K562 (cell line): ENCODE measurements around the gene EDARADD. TPM values are rescaled to one million over a fixed set of nuclear protein-coding genes. Genes with fewer than 3 reads are reported as not detected.

Experiments
- BCL6 ChIP-seq: fragments of 250-450 bp; sonication (Bioruptor Pico); IDR thresholded peaks from 2 replicates; pipeline ENCODE4 v1.4.0; 2020
- CBFA2T2 ChIP-seq: fragments of 450-650 bp; conservative IDR thresholded peaks from 2 replicates; pipeline ENCODE4 v1.6.1; 2017; ENCODE audit warnings: mild to moderate bottlenecking
- CEBPG ChIP-seq, 3 experiments: fragments of 200-800 bp in 1 of 3; sonication (Bioruptor generic) in 1 of 3; sonication (generic) in 1 of 3; formaldehyde crosslinking in 1 of 3; IDR thresholded peaks in 2 of 3; conservative IDR thresholded peaks in 1 of 3; 2 replicates each; pipeline versions ENCODE4 v1.6.1 to v1.8.0; 2016 to 2022; ENCODE audit warnings: missing compliant biosample characterization in 2 of 3, missing genetic modification characterization in 2 of 3, mild to moderate bottlenecking in 1 of 3, missing genetic modification reagents in 1 of 3
- CTCF ChIP-seq, 3 experiments: IDR thresholded peaks in 2 of 3; conservative IDR thresholded peaks in 1 of 3; 2 replicates each; pipeline ENCODE4 v1.5.1; 2011 to 2012; ENCODE audit warnings: low read length in 3 of 3, mild to moderate bottlenecking in 3 of 3, control low read depth in 2 of 3, improper control_type of control experiment in 1 of 3, inconsistent platforms in 1 of 3, low read depth in 1 of 3, mixed read lengths in 1 of 3, moderate library complexity in 1 of 3; ENCODE audit not compliant: insufficient read depth in 2 of 3
- CUX1 ChIP-seq: fragments of 200-800 bp; sonication (Bioruptor generic); IDR thresholded peaks from 2 replicates; pipeline ENCODE4 v1.6.1; 2016; ENCODE audit warnings: missing genetic modification characterization, missing compliant biosample characterization
- E2F8 ChIP-seq: fragments of 450-650 bp; IDR thresholded peaks from 2 replicates; pipeline ENCODE4 v1.7.1; 2018; ENCODE audit warnings: mild to moderate bottlenecking, low read depth; ENCODE audit not compliant: partially characterized antibody
- ELK1 ChIP-seq: sonication (generic); formaldehyde crosslinking; IDR thresholded peaks from 2 replicates; pipeline ENCODE4 v1.8.1; 2022; ENCODE audit warnings: missing genetic modification reagents
- HDAC2 ChIP-seq: fragments of 450-650 bp; IDR thresholded peaks from 2 replicates; pipeline ENCODE4 v1.6.1; 2016; ENCODE audit warnings: mild to moderate bottlenecking
- HDAC3 ChIP-seq: fragments of 450-650 bp; IDR thresholded peaks from 2 replicates; pipeline ENCODE4 v1.6.1; 2018; ENCODE audit warnings: borderline replicate concordance, mild to moderate bottlenecking, moderate library complexity; ENCODE audit not compliant: partially characterized antibody
- KLF16 ChIP-seq: IDR thresholded peaks from 2 replicates; pipeline ENCODE4 v1.6.1; 2016; ENCODE audit warnings: antibody characterized with exemption
- MAFG ChIP-seq: fragments of 450-650 bp; conservative IDR thresholded peaks from 2 replicates; pipeline ENCODE4 v1.6.1; 2016; ENCODE audit warnings: missing genetic modification characterization, missing compliant biosample characterization
- NBN ChIP-seq: fragments of 450-650 bp; IDR thresholded peaks from 2 replicates; pipeline ENCODE4 v1.6.1; 2016; ENCODE audit warnings: low read depth, mild to moderate bottlenecking
- NR2C2 ChIP-seq, 2 experiments: fragments of 200-800 bp in 1 of 2; sonication (Bioruptor generic) in 1 of 2; sonication (generic) in 1 of 2; formaldehyde crosslinking in 1 of 2; IDR thresholded peaks; 2 replicates each; pipeline versions ENCODE4 v1.6.1 to v1.8.0; 2016 to 2022; ENCODE audit warnings: mild to moderate bottlenecking in 1 of 2, missing compliant biosample characterization in 1 of 2, missing genetic modification characterization in 1 of 2, missing genetic modification reagents in 1 of 2
- SAFB2 ChIP-seq: fragments of 200-400 bp; formaldehyde crosslinking; IDR thresholded peaks from 2 replicates; pipeline ENCODE4 v1.6.1; 2018; ENCODE audit warnings: borderline replicate concordance, low read length, low read depth, moderate library complexity; ENCODE audit not compliant: severe bottlenecking
- ZBTB1 ChIP-seq: sonication (generic); formaldehyde crosslinking; IDR thresholded peaks from 2 replicates; pipeline ENCODE4 v1.8.1; 2023; ENCODE audit warnings: missing genetic modification reagents, low read depth, mild to moderate bottlenecking, borderline replicate concordance
- polyA plus RNA-seq, 8 experiments: library from polyadenylated mRNA; depleted of rRNA in 4 of 8; stranded (reverse) in 5 of 8; unstranded in 3 of 8; fragments of >200 nt; fragmentation: Nextera tagmentation in 2 of 8; fragmentation: Illumina TruSeq in 1 of 8; extraction: Ambion mirVana in 2 of 8; extraction: Trizol in 1 of 8; gene quantifications; 2 replicates each; pipeline versions ENCODE4 v1.2.1 to v1.2.3, GENCODE V29; 2011 to 2014; ENCODE audit warnings: inconsistent platforms in 1 of 8, missing spikeins in 1 of 8
- total RNA-seq, 7 experiments: library from RNA; depleted of rRNA in 6 of 7; stranded (reverse); fragments of >200 nt in 6 of 7; fragmentation: Illumina TruSeq in 2 of 7; extraction: Trizol in 2 of 7; gene quantifications; 2 replicates each; pipeline versions ENCODE4 v1.2.1 to v1.2.3, GENCODE V29; 2011 to 2021; ENCODE audit warnings: low replicate concordance in 1 of 7

EDARADD gene
- total and polyA plus RNA-seq, 9 of the 15 experiments (the other 6 are each of a cell fraction or from before 2014, with no cell fraction given) = 0.46 to 32.4 (median 20.6) TPM

- TF ChIP-seq CEBPG (CRISPR knock-in tag; IDR thresholded peaks at IDR 0.05) (no peak), CEBPG (tag; conservative IDR thresholded peaks at IDR 0.05 in 1 of 2, IDR thresholded peaks at IDR 0.05 in 1 of 2) (no peak), NBN (peak; percentile 29; the same call in 1 of the 2 replicates), CBFA2T2 (peak; percentile 73), MAFG (tag) (0 out of 2 replicates have a peak, but pooled peaks have one; percentile 5), HDAC3 (peak; percentile 85), HDAC2 (peak; percentile 34), KLF16 (peak; percentile 81), SAFB2 (no peak), ELK1 (CRISPR knock-in tag) (no peak), CUX1 (peak; percentile 57; the same call in 1 of the 2 replicates), ZBTB1 (CRISPR knock-in tag) (no peak), BCL6 (0 out of 2 replicates have a peak, but pooled peaks have one; percentile 44), E2F8 (no peak), CTCF (IDR thresholded peaks at IDR 0.05 in 2 of 3, conservative IDR thresholded peaks at IDR 0.05 in 1 of 3; ENCODE audit: insufficient read depth in 2 of 3, low read depth in 1 of 3, low read length in 3 of 3) (no peak), NR2C2 (CRISPR knock-in tag; IDR thresholded peaks at IDR 0.05) (no peak), NR2C2 (tag; IDR thresholded peaks at IDR 0.05) (peak; percentile 83)
Observed at GRCh38 chr1:236351875-236352573, 42.1 kb upstream of the EDARADD start (continued).
